HL-60 (cell line): ENCODE results near the gene AGAP1.

ENCODE experiments used
- DNase-seq, 2 experiments: peaks; one replicate each; pipeline ENCODE4 v3.0.0-alpha.2; 2010 to 2020; ENCODE audit warnings: low read depth in 1 of 2, low spot score in 1 of 2
- H3K27ac ChIP-seq: fragments of 250-450 bp; sonication (Bioruptor Pico); replicated peaks from 2 replicates; pipeline ENCODE4 v1.5.1; 2020; ENCODE audit warnings: mild to moderate bottlenecking, moderate library complexity
- H3K27me3 ChIP-seq: fragments of 250-450 bp; sonication (Bioruptor Pico); 2 replicates; pipeline ENCODE4 v1.5.1; 2021; ENCODE audit warnings: mild to moderate bottlenecking, moderate library complexity; ENCODE audit not compliant: insufficient read depth, poor library complexity, severe bottlenecking
- H3K4me3 ChIP-seq: replicated peaks from 2 replicates; pipeline ENCODE4 v1.5.1; 2011; ENCODE audit warnings: mild to moderate bottlenecking, control low read depth, low read length; ENCODE audit not compliant: insufficient read depth
- CTCF ChIP-seq: IDR thresholded peaks from one replicate; pipeline ENCODE4 v1.5.1; 2011; ENCODE audit warnings: low read length, control low read depth, inconsistent platforms; ENCODE audit not compliant: insufficient read depth
- GABPA ChIP-seq: IDR thresholded peaks from 2 replicates; pipeline ENCODE4 v1.6.1; 2012; ENCODE audit warnings: low read depth
- POLR2AphosphoS5 ChIP-seq: IDR thresholded peaks from 2 replicates; pipeline ENCODE4 v1.6.1; 2012; ENCODE audit warnings: low read depth
- REST ChIP-seq: IDR thresholded peaks from 2 replicates; pipeline ENCODE4 v1.6.1; 2012; ENCODE audit warnings: low read depth; ENCODE audit not compliant: insufficient replicate concordance
- SPI1 ChIP-seq: IDR thresholded peaks from 2 replicates; pipeline ENCODE4 v1.6.1; 2012; ENCODE audit warnings: low read depth, mild to moderate bottlenecking, borderline replicate concordance

Gene AGAP1

GRCh38 chr2:235726554-235726953, 232.7 kb downstream of the AGAP1 start:
- TF ChIP-seq POLR2AphosphoS5 (no peak), CTCF (no peak), SPI1 (no peak), REST (no peak), GABPA (no peak)
- Histone ChIP-seq H3K27ac (no peak overlapping the region), H3K27me3 (no peaks in the 10 kb centered on the region), H3K4me3 (no peak overlapping the region)
- no peak for DNase-seq

GRCh38 chr2:235727174-235727573, 233.3 kb downstream of the AGAP1 start:
- Histone ChIP-seq H3K27me3 (no peaks in the 10 kb centered on the region), H3K4me3 (no peak overlapping the region), H3K27ac (no peak overlapping the region)
- TF ChIP-seq REST (no peak), SPI1 (no peak), CTCF (no peak)
- no peak for DNase-seq

GRCh38 chr2:235727891-235728799, 234.3 kb downstream of the AGAP1 start:
- no peak for DNase-seq
- Histone ChIP-seq H3K27me3 (no peaks in the 10 kb centered on the region), H3K27ac (no peak overlapping the region), H3K4me3 (no peak overlapping the region)
- TF ChIP-seq REST (no peak), POLR2AphosphoS5 (no peak), SPI1 (no peak), GABPA (no peak)
